ENCODE measurements around the gene JAG1. TPM values are rescaled to one million over a fixed set of nuclear protein-coding genes. Genes with fewer than 3 reads are reported as not detected.
"Not testable (repeated sequence)": the region's sequence is repeated elsewhere in the genome, so short reads cannot be mapped to it uniquely, and the experiment has no call there.

The JAG1 gene
- polyA plus RNA-seq, 3 donors = 0.70 to 6.8 (median 0.85) TPM

- no peak overlapping the region for H3K4me3 ChIP-seq (replicated peaks in 1 of 3; ENCODE audit: low read depth in 2 of 3, low read length in 3 of 3)
- no peaks in the 10 kb centered on the region for H3K36me3 ChIP-seq (replicated peaks in 1 of 2; ENCODE audit: control insufficient read depth in 1 of 2, insufficient read depth in 2 of 2, low read length in 2 of 2)
- Mint-ChIP-seq H3K27me3 (ENCODE audit: low read depth in 3 of 3) (no peaks in the 10 kb centered on the region), H3K4me1 (no peaks in the 10 kb centered on the region), H3K9me3 (peaks cover 0 to 2% (median 0%) of the 10 kb centered on the region in 7 donors), H3K4me3 (no peak overlapping the region), H3K27ac (no peak overlapping the region), H3K36me3 (peaks cover 17 to 23% of the 10 kb centered on the region in 2 donors)
- no peak overlapping the region for H3K9ac ChIP-seq (ENCODE audit: insufficient read depth, low read length, poor library complexity, severe bottlenecking)
- no peak for TF ChIP-seq CTCF (IDR thresholded peaks at IDR 0.05)
- intact Hi-C loops (cut with micrococcal nuclease) = no loop called here
- H3K9me3 ChIP-seq (replicated peaks in 1 of 2; ENCODE audit: control insufficient read depth in 1 of 2, insufficient read depth in 1 of 2, low read length in 2 of 2) = no peaks in the 10 kb centered on the region
- H3K4me2 ChIP-seq (replicated peaks; ENCODE audit: extremely low read depth, low read length, poor library complexity, severe bottlenecking) = no peak overlapping the region
- no peaks in the 10 kb centered on the region for H3K79me2 ChIP-seq (ENCODE audit: insufficient read depth, low read length)
- no peaks in the 10 kb centered on the region for H3K27me3 ChIP-seq (ENCODE audit: control insufficient read depth in 2 of 2, insufficient read depth in 2 of 2, low read length in 2 of 2)
- DNase-seq = no peak
- H4K20me1 ChIP-seq (ENCODE audit: insufficient read depth, low read length) = no peaks in the 10 kb centered on the region
- H3K4me1 ChIP-seq (ENCODE audit: control insufficient read depth in 1 of 2, insufficient read depth in 2 of 2, low read length in 2 of 2) = no peaks in the 10 kb centered on the region
- WGBS (ENCODE audit: insufficient coverage) = no CpG with 5 or more reads among the region's 6 CpGs
- H3K27ac ChIP-seq (ENCODE audit: low read depth in 1 of 2, low read length in 2 of 2) = no peak overlapping the region
- H2AFZ ChIP-seq (ENCODE audit: insufficient read depth, low read depth, low read length, poor library complexity, severe bottlenecking) = no peak overlapping the region
These were observed 55.1 kb downstream of the JAG1 start for GRCh38 chr20:10618611-10619245.

GRCh38 chr20:10617549-10618133, 56.2 kb downstream of the JAG1 start:
- H3K36me3 ChIP-seq (replicated peaks in 1 of 2; ENCODE audit: control insufficient read depth in 1 of 2, insufficient read depth in 2 of 2, low read length in 2 of 2); H3K4me1 Mint-ChIP-seq; H3K27ac ChIP-seq (ENCODE audit: low read depth in 1 of 2, low read length in 2 of 2); H3K79me2 ChIP-seq (ENCODE audit: insufficient read depth, low read length); H3K9ac ChIP-seq (ENCODE audit: insufficient read depth, low read length, poor library complexity, severe bottlenecking); H3K4me1 ChIP-seq (ENCODE audit: control insufficient read depth in 1 of 2, insufficient read depth in 2 of 2, low read length in 2 of 2); H3K27me3 ChIP-seq (ENCODE audit: control insufficient read depth in 2 of 2, insufficient read depth in 2 of 2, low read length in 2 of 2); H3K4me3 Mint-ChIP-seq; H2AFZ ChIP-seq (ENCODE audit: insufficient read depth, low read depth, low read length, poor library complexity, severe bottlenecking); H4K20me1 ChIP-seq (ENCODE audit: insufficient read depth, low read length); H3K4me2 ChIP-seq (replicated peaks; ENCODE audit: extremely low read depth, low read length, poor library complexity, severe bottlenecking); H3K27ac Mint-ChIP-seq; DNase-seq; H3K9me3 Mint-ChIP-seq; H3K27me3 Mint-ChIP-seq (ENCODE audit: low read depth in 3 of 3); H3K4me3 ChIP-seq (replicated peaks in 1 of 3; ENCODE audit: low read depth in 2 of 3, low read length in 3 of 3); H3K9me3 ChIP-seq (replicated peaks in 1 of 2; ENCODE audit: control insufficient read depth in 1 of 2, insufficient read depth in 1 of 2, low read length in 2 of 2); intact Hi-C loops (cut with micrococcal nuclease): not testable (repeated sequence)
- peaks cover 14 to 21% of the 10 kb centered on the region in 2 donors for H3K36me3 Mint-ChIP-seq
- 100% methylated on average over 2 of the region's 4 CpGs for WGBS (ENCODE audit: insufficient coverage)
